DMS153 treated with DMSO at 0.1 percent for 48 hours (cell line): ENCODE measurements around the gene EPN3.

ENCODE experiments used
- DNase-seq: peaks from one replicate; lab custom pipeline; 2025; ENCODE audit not compliant: unreplicated experiment; lab: John Stamatoyannopoulos, UW

The EPN3 gene

GRCh38 chr17:50533720-50534148 lies 1.2 kb downstream of the EPN3 start:
- DNase-seq, result peak; percentile 28

- DNase-seq, result peak; percentile 2
Measured at GRCh38 chr17:50534222-50534978, 1.9 kb downstream of the EPN3 start.

- DNase-seq, result no peak
Measured at GRCh38 chr17:50534979-50535326, 2.4 kb downstream of the EPN3 start.

- no peak for DNase-seq
Measured at GRCh38 chr17:50535407-50535806, 2.9 kb downstream of the EPN3 start.

- DNase-seq, result no peak
Measured at GRCh38 chr17:50536683-50537646, 4.4 kb downstream of the EPN3 start.

GRCh38 chr17:50537721-50538548 lies 5.4 kb downstream of the EPN3 start:
- no peak for DNase-seq

GRCh38 chr17:50538549-50539410 lies 6.2 kb downstream of the EPN3 start:
- DNase-seq, result no peak

GRCh38 chr17:50539762-50540559 lies 7.4 kb downstream of the EPN3 start:
- peak; percentile 26 for DNase-seq

- no peak for DNase-seq
Measured at GRCh38 chr17:50540560-50541401, 8.2 kb downstream of the EPN3 start.

- no peak for DNase-seq
Measured at GRCh38 chr17:50541402-50541715, 8.8 kb downstream of the EPN3 start.

GRCh38 chr17:50541716-50542688 lies 9.5 kb downstream of the EPN3 start:
- DNase-seq, result peak; percentile 71

GRCh38 chr17:50542795-50543774 lies 10.6 kb downstream of the EPN3 start:
- peak; percentile 64 for DNase-seq

GRCh38 chr17:50544516-50544915 lies 12.0 kb downstream of the EPN3 start:
- DNase-seq, result no peak

GRCh38 chr17:50545311-50545710 lies 12.8 kb downstream of the EPN3 start:
- DNase-seq, result no peak

GRCh38 chr17:50546701-50547034 lies 14.1 kb downstream of the EPN3 start:
- no peak for DNase-seq

- peak; percentile 86 for DNase-seq
Measured at GRCh38 chr17:50547035-50547735, 14.7 kb downstream of the EPN3 start, which contains the start of gene SPATA20. SPATA20 (plus strand) TSS chr17:50547174; CDS start chr17:50547209, 35 bp downstream.
